HEK293 (cell line): Measurements from ENCODE around the gene ASCL4.

Experiments used
- ATF2 ChIP-seq: fragments of 450-650 bp; formaldehyde crosslinking; IDR thresholded peaks from 2 replicates; pipeline ENCODE4 v1.5.1; 2016; ENCODE audit warnings: missing biosample characterization, missing genetic modification characterization, low read depth
- EGR2 ChIP-seq: fragments of 450-650 bp; formaldehyde crosslinking; IDR thresholded peaks from 2 replicates; pipeline ENCODE4 v1.5.1; 2016; ENCODE audit warnings: low read depth, missing biosample characterization, missing genetic modification characterization
- GFI1B ChIP-seq: fragments of 450-650 bp; formaldehyde crosslinking; IDR thresholded peaks from 2 replicates; pipeline ENCODE4 v1.5.1; 2016; ENCODE audit warnings: missing biosample characterization, missing genetic modification characterization
- HOXD13 ChIP-seq: sonication (generic); formaldehyde crosslinking; IDR thresholded peaks from 2 replicates; pipeline ENCODE4 v1.8.0; 2022; ENCODE audit warnings: missing genetic modification reagents, borderline replicate concordance
- RBAK ChIP-seq: fragments of 450-650 bp; formaldehyde crosslinking; IDR thresholded peaks from 2 replicates; pipeline ENCODE4 v1.5.1; 2016; ENCODE audit warnings: missing biosample characterization, missing genetic modification characterization
- TSHZ1 ChIP-seq: fragments of 450-650 bp; formaldehyde crosslinking; IDR thresholded peaks from 2 replicates; pipeline ENCODE4 v1.5.1; 2016; ENCODE audit warnings: missing biosample characterization, missing genetic modification characterization, borderline replicate concordance
- ZFHX2 ChIP-seq: fragments of 450-650 bp; formaldehyde crosslinking; conservative IDR thresholded peaks from 2 replicates; pipeline ENCODE4 v1.5.1; 2016; ENCODE audit warnings: missing biosample characterization, missing genetic modification characterization
- ZFP3 ChIP-seq: fragments of 450-650 bp; formaldehyde crosslinking; IDR thresholded peaks from 2 replicates; pipeline ENCODE4 v1.5.1; 2016; ENCODE audit warnings: low read depth, missing biosample characterization, missing genetic modification characterization
- ZFP69B ChIP-seq: fragments of 450-650 bp; formaldehyde crosslinking; IDR thresholded peaks from 2 replicates; pipeline ENCODE4 v1.5.1; 2016; ENCODE audit warnings: missing biosample characterization, missing genetic modification characterization
- ZNF10 ChIP-seq: fragments of 450-650 bp; formaldehyde crosslinking; IDR thresholded peaks from 2 replicates; pipeline ENCODE4 v1.5.1; 2017; ENCODE audit warnings: missing biosample characterization, missing genetic modification characterization
- ZNF184 ChIP-seq: fragments of 450-650 bp; IDR thresholded peaks from 2 replicates; pipeline ENCODE4 v1.5.1; 2018; ENCODE audit warnings: missing biosample characterization, mild to moderate bottlenecking, missing genetic modification characterization
- ZNF214 ChIP-seq: fragments of 450-650 bp; formaldehyde crosslinking; IDR thresholded peaks from 2 replicates; pipeline ENCODE4 v1.5.1; 2017; ENCODE audit warnings: missing biosample characterization, mild to moderate bottlenecking, missing genetic modification characterization, borderline replicate concordance
- ZNF248 ChIP-seq: fragments of 450-650 bp; formaldehyde crosslinking; IDR thresholded peaks from 2 replicates; pipeline ENCODE4 v1.5.1; 2017; ENCODE audit warnings: missing biosample characterization, missing genetic modification characterization
- ZNF335 ChIP-seq: fragments of 450-650 bp; formaldehyde crosslinking; conservative IDR thresholded peaks from 2 replicates; pipeline ENCODE4 v1.5.1; 2016; ENCODE audit warnings: missing biosample characterization, missing genetic modification characterization
- ZNF571 ChIP-seq: fragments of 450-650 bp; formaldehyde crosslinking; IDR thresholded peaks from 2 replicates; pipeline ENCODE4 v1.5.0; 2017; ENCODE audit warnings: missing biosample characterization, missing genetic modification characterization
- ZNF596 ChIP-seq: fragments of 450-650 bp; IDR thresholded peaks from 2 replicates; pipeline ENCODE4 v1.5.0; 2018; ENCODE audit warnings: missing biosample characterization, mild to moderate bottlenecking, missing genetic modification characterization, moderate library complexity
- ZNF747 ChIP-seq: fragments of 450-650 bp; formaldehyde crosslinking; IDR thresholded peaks from 2 replicates; pipeline ENCODE4 v1.5.1; 2016; ENCODE audit warnings: missing biosample characterization, missing genetic modification characterization
- ZNF768 ChIP-seq: fragments of 450-650 bp; formaldehyde crosslinking; IDR thresholded peaks from 2 replicates; pipeline ENCODE4 v1.5.1; 2018; ENCODE audit warnings: missing biosample characterization, mild to moderate bottlenecking, missing genetic modification characterization
- ZNF776 ChIP-seq: fragments of 450-650 bp; formaldehyde crosslinking; IDR thresholded peaks from 2 replicates; pipeline ENCODE4 v1.5.0; 2017; ENCODE audit warnings: missing biosample characterization, missing genetic modification characterization, borderline replicate concordance
- ZNF785 ChIP-seq: fragments of 450-650 bp; formaldehyde crosslinking; IDR thresholded peaks from 2 replicates; pipeline ENCODE4 v1.5.1; 2016; ENCODE audit warnings: missing biosample characterization, missing genetic modification characterization
- ZNF792 ChIP-seq: fragments of 450-650 bp; formaldehyde crosslinking; IDR thresholded peaks from 2 replicates; pipeline ENCODE4 v1.5.1; 2016; ENCODE audit warnings: missing biosample characterization, missing genetic modification characterization
- TF ChIP-seq, protein P1 (sequence below): fragments of 450-650 bp; formaldehyde crosslinking; conservative IDR thresholded peaks from 2 replicates; pipeline ENCODE4 v1.5.1; 2016; ENCODE audit warnings: low read depth, missing biosample characterization, missing genetic modification characterization
- TF ChIP-seq, protein P2 (sequence below): fragments of 450-650 bp; formaldehyde crosslinking; IDR thresholded peaks from 2 replicates; pipeline ENCODE4 v1.5.1; 2017; ENCODE audit warnings: missing biosample characterization, missing genetic modification characterization
- TF ChIP-seq, protein P3 (sequence below): fragments of 450-650 bp; formaldehyde crosslinking; IDR thresholded peaks from 2 replicates; pipeline ENCODE4 v1.5.1; 2016; ENCODE audit warnings: missing biosample characterization, missing genetic modification characterization

The ASCL4 gene

GRCh38 chr12:107759410-107759809, 15.1 kb upstream of the ASCL4 start (continued):
- TF ChIP-seq, protein P1, sequence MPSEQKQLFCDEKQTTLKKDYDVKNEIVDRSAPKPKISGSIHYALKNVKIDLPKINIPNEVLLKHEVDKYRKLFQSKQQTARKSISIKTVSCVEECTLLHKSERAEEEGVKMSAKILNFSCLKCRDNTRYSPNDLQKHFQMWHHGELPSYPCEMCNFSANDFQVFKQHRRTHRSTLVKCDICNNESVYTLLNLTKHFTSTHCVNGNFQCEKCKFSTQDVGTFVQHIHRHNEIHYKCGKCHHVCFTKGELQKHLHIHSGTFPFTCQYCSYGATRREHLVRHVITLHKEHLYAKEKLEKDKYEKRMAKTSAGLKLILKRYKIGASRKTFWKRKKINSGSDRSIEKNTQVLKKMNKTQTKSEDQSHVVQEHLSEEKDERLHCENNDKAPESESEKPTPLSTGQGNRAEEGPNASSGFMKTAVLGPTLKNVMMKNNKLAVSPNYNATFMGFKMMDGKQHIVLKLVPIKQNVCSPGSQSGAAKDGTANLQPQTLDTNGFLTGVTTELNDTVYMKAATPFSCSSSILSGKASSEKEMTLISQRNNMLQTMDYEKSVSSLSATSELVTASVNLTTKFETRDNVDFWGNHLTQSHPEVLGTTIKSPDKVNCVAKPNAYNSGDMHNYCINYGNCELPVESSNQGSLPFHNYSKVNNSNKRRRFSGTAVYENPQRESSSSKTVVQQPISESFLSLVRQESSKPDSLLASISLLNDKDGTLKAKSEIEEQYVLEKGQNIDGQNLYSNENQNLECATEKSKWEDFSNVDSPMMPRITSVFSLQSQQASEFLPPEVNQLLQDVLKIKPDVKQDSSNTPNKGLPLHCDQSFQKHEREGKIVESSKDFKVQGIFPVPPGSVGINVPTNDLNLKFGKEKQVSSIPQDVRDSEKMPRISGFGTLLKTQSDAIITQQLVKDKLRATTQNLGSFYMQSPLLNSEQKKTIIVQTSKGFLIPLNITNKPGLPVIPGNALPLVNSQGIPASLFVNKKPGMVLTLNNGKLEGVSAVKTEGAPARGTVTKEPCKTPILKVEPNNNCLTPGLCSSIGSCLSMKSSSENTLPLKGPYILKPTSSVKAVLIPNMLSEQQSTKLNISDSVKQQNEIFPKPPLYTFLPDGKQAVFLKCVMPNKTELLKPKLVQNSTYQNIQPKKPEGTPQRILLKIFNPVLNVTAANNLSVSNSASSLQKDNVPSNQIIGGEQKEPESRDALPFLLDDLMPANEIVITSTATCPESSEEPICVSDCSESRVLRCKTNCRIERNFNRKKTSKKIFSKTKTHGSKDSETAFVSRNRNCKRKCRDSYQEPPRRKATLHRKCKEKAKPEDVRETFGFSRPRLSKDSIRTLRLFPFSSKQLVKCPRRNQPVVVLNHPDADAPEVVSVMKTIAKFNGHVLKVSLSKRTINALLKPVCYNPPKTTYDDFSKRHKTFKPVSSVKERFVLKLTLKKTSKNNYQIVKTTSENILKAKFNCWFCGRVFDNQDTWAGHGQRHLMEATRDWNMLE = no peak; the same call in 1 of the 2 replicates
- TF ChIP-seq ZNF785 (tag by site-specific recombination) = no peak
- TF ChIP-seq, protein P2, sequence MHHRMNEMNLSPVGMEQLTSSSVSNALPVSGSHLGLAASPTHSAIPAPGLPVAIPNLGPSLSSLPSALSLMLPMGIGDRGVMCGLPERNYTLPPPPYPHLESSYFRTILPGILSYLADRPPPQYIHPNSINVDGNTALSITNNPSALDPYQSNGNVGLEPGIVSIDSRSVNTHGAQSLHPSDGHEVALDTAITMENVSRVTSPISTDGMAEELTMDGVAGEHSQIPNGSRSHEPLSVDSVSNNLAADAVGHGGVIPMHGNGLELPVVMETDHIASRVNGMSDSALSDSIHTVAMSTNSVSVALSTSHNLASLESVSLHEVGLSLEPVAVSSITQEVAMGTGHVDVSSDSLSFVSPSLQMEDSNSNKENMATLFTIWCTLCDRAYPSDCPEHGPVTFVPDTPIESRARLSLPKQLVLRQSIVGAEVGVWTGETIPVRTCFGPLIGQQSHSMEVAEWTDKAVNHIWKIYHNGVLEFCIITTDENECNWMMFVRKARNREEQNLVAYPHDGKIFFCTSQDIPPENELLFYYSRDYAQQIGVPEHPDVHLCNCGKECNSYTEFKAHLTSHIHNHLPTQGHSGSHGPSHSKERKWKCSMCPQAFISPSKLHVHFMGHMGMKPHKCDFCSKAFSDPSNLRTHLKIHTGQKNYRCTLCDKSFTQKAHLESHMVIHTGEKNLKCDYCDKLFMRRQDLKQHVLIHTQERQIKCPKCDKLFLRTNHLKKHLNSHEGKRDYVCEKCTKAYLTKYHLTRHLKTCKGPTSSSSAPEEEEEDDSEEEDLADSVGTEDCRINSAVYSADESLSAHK (tag by site-specific recombination) = no peak
- peak; percentile 87 for TF ChIP-seq ZNF184
- 0 out of 2 replicates have a peak, but pooled peaks have one; percentile 43 for TF ChIP-seq ZNF596 (tag by site-specific recombination)
- no peak for TF ChIP-seq ZNF747 (tag by site-specific recombination)
- no peak for TF ChIP-seq ZNF768 (tag by site-specific recombination)
- TF ChIP-seq, protein P3, sequence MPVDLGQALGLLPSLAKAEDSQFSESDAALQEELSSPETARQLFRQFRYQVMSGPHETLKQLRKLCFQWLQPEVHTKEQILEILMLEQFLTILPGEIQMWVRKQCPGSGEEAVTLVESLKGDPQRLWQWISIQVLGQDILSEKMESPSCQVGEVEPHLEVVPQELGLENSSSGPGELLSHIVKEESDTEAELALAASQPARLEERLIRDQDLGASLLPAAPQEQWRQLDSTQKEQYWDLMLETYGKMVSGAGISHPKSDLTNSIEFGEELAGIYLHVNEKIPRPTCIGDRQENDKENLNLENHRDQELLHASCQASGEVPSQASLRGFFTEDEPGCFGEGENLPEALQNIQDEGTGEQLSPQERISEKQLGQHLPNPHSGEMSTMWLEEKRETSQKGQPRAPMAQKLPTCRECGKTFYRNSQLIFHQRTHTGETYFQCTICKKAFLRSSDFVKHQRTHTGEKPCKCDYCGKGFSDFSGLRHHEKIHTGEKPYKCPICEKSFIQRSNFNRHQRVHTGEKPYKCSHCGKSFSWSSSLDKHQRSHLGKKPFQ (tag by site-specific recombination) = no peak
- no peak for TF ChIP-seq ZNF776 (tag by site-specific recombination)
- TF ChIP-seq TSHZ1 = no peak
- TF ChIP-seq ZFHX2 (tag by site-specific recombination) = no peak
- TF ChIP-seq RBAK (tag by site-specific recombination) = no peak
- no peak for TF ChIP-seq ZNF571 (tag by site-specific recombination)
- no peak for TF ChIP-seq ZNF214
- TF ChIP-seq ZFP69B (tag by site-specific recombination) = no peak
- TF ChIP-seq GFI1B (tag by site-specific recombination) = peak; percentile 94
- no peak for TF ChIP-seq EGR2 (tag by site-specific recombination)
- TF ChIP-seq ATF2 = peak; percentile 86
- no peak for TF ChIP-seq ZNF335 (tag by site-specific recombination)
- TF ChIP-seq ZNF792 = no peak
- TF ChIP-seq ZNF248 = no peak
- TF ChIP-seq ZFP3 = no peak
- peak; percentile 57; the same call in 1 of the 2 replicates for TF ChIP-seq ZNF10 (tag by site-specific recombination)
- no peak for TF ChIP-seq HOXD13
